Ovary (tissue), 9 donors: ENCODE measurements around the gene GMPR2. TPM values are rescaled to one million over a fixed set of nuclear protein-coding genes. Genes with fewer than 3 reads are reported as not detected.

ENCODE experiments used
- DNase-seq, 5 donors: peaks; one replicate each; pipeline ENCODE4 v3.0.0-alpha.2; 2019 to 2020
- H3K27ac ChIP-seq, 2 donors: fragments of 200-600 bp; one replicate each; pipeline versions ENCODE4 v1.5.1 to v1.8.0; 2019 to 2022
- H3K27me3 ChIP-seq: fragments of 200-600 bp; one replicate; pipeline ENCODE4 v1.8.0; 2022
- H3K36me3 ChIP-seq: fragments of 200-600 bp; sonication (generic); one replicate; pipeline ENCODE4 v1.5.1; 2019
- H3K4me1 ChIP-seq: one replicate; pipeline ENCODE4 v1.8.1; 2013; ENCODE audit warnings: mild to moderate bottlenecking, moderate library complexity; ENCODE audit not compliant: insufficient read depth
- H3K4me3 ChIP-seq: fragments of 200-600 bp; sonication (generic); one replicate; pipeline ENCODE4 v1.5.1; 2017
- H3K9me3 ChIP-seq, 2 donors: fragments of 200-600 bp in 1 of 2; sonication (generic) in 1 of 2; one replicate each; pipeline versions ENCODE4 v1.5.1 to v1.8.1; 2013 to 2019; ENCODE audit warnings: mild to moderate bottlenecking in 1 of 2, moderate library complexity in 1 of 2
- EP300 ChIP-seq: sonication (generic); formaldehyde crosslinking; IDR thresholded peaks from one replicate; pipeline ENCODE4 v1.6.1; 2017; ENCODE audit warnings: antibody characterized with exemption
- POLR2A ChIP-seq: fragments of 450-650 bp; IDR thresholded peaks from one replicate; pipeline ENCODE4 v1.6.1; 2017; ENCODE audit warnings: antibody characterized with exemption, mild to moderate bottlenecking, moderate library complexity
- WGBS, 3 donors: extraction: QIAGEN DNeasy Blood & Tissue Kit in 1 of 3; methylation state at CpG; one replicate each; pipeline versions ENCODE4 v1.1.5 to v1.1.7; 2013 to 2017; 5-methylcytosine and 5-hydroxymethylcytosine counted together
- intact Hi-C, 4 donors: fragments of 100-400 bp; cut with DNase I; formaldehyde crosslinking; loops; one replicate each; pipeline versions ENCODE4 v1.11.0 to v1.15.1; 2022 to 2023
- polyA plus RNA-seq, 2 donors: library from polyadenylated mRNA; stranded (reverse); fragments of 200-250 nt in 1 of 2; fragments of 350-450 nt in 1 of 2; fragmentation: Illumina TruSeq in 1 of 2; extraction: RNeasy Lipid Tissue Mini Kit (QIAGEN cat#74804) in 1 of 2; gene quantifications; one replicate each; pipeline ENCODE4 v1.2.3, GENCODE V29; 2013 to 2014
- total RNA-seq, 7 donors: library from RNA; depleted of rRNA in 2 of 7; stranded (reverse); fragments of >200 nt in 2 of 7; fragmentation: NEBNext Ultra II Directional in 3 of 7; extraction: Animal tissue kit (Norgen Biotek cat#: 25700) in 3 of 7; gene quantifications; one replicate each; pipeline versions ENCODE4 v1.1.0 to v1.2.4, GENCODE V29; 2016 to 2023
- TF ChIP-seq, protein P1 (sequence below), 3 donors: fragments of 450-650 bp in 2 of 3; fragments of 200-600 bp in 1 of 3; IDR thresholded peaks; one replicate each; pipeline versions ENCODE4 v1.5.1 to v1.8.0; 2016 to 2022; ENCODE audit warnings: antibody characterized with exemption in 3 of 3, mild to moderate bottlenecking in 1 of 3
- donor health status: DM: no; HTN: no; CAD: no; lungs with moderate emphysema.
- donor health status: DM: no; HTN: no; CAD: no.
- donor health status: Bipolar disorder and iron deficiency.
- donor health status: DM: yes; HTN: yes; CAD: no.
- donor health status: DM: no; HTN: no; CAD: no.
- donor health status: DM: yes; HTN: yes; CAD: no.

GMPR2 gene
- total and polyA plus RNA-seq, 9 donors, result 46.2 to 85.7 (median 59.4) TPM

DNA sequence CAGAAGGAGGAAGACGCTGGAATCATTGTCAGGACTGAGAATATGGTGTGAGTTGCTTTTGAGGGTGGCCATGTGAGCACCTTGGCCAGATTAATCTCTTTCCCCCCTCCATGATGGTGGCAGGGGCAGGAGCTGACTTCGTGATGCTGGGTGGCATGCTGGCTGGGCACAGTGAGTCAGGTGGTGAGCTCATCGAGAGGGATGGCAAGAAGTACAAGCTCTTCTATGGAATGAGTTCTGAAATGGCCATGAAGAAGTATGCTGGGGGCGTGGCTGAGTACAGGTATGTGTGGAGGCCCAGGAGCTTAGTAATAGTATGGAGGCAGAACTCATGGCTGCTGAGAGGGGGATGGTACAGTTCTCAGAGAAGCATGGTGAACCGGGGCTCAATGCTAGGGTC lies 5.4 kb downstream of the GMPR2 start:
- intact Hi-C loops, result no loop called here
- DNase-seq, result no peak

DNA sequence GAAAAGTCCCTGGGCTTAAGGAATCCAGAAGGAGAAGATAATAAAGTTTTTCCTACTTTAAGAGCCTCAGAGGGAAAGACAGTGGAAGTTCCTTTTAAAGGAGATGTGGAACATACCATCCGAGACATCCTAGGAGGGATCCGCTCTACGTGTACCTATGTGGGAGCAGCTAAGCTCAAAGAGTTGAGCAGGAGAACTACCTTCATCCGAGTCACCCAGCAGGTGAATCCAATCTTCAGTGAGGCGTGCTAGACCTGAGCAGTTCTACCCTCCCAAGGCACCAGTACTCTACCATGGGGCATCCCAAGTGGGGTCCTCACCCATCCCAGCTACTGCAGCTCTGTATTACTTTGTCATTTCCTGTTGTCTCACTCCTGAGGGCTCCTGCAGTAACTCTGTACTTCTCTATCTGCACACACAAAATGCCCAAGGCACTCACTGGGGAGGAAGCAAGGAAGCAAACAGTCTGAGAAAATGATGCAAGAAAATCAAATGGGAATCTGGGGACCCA lies 5.9 kb downstream of the GMPR2 start:
- TF ChIP-seq EP300 (no peak), POLR2A (no peak)
- TF ChIP-seq, protein P1, sequence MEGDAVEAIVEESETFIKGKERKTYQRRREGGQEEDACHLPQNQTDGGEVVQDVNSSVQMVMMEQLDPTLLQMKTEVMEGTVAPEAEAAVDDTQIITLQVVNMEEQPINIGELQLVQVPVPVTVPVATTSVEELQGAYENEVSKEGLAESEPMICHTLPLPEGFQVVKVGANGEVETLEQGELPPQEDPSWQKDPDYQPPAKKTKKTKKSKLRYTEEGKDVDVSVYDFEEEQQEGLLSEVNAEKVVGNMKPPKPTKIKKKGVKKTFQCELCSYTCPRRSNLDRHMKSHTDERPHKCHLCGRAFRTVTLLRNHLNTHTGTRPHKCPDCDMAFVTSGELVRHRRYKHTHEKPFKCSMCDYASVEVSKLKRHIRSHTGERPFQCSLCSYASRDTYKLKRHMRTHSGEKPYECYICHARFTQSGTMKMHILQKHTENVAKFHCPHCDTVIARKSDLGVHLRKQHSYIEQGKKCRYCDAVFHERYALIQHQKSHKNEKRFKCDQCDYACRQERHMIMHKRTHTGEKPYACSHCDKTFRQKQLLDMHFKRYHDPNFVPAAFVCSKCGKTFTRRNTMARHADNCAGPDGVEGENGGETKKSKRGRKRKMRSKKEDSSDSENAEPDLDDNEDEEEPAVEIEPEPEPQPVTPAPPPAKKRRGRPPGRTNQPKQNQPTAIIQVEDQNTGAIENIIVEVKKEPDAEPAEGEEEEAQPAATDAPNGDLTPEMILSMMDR (IDR thresholded peaks at IDR 0.05), result no peak
- H3K9me3 ChIP-seq, result no peaks in the 10 kb centered on the region
- no peak for DNase-seq
- H3K4me3 ChIP-seq, result no peak overlapping the region
- intact Hi-C loops, result no loop called here
- H3K4me1 ChIP-seq, result peaks cover 7% of the 10 kb centered on the region
- no peak overlapping the region for H3K27ac ChIP-seq
- no peaks in the 10 kb centered on the region for H3K36me3 ChIP-seq
- 79 to 85% (median 85%) methylated on average over 5 of the region's 5 CpGs for WGBS, 3 donors
- H3K27me3 ChIP-seq, result no peaks in the 10 kb centered on the region

More for the DNA sequence above, 5.4 kb downstream of the GMPR2 start:
- Histone ChIP-seq H3K36me3 (no peaks in the 10 kb centered on the region), H3K27me3 (no peaks in the 10 kb centered on the region), H3K27ac (no peak overlapping the region), H3K4me3 (no peak overlapping the region), H3K4me1 (peaks cover 9% of the 10 kb centered on the region), H3K9me3 (no peaks in the 10 kb centered on the region)
- TF ChIP-seq EP300, result no peak
- no peak for TF ChIP-seq POLR2A
- TF ChIP-seq, protein P1 (IDR thresholded peaks at IDR 0.05), result no peak
- 72 to 79% (median 73%) methylated on average over 5 of the region's 5 CpGs for WGBS, 3 donors

DNA sequence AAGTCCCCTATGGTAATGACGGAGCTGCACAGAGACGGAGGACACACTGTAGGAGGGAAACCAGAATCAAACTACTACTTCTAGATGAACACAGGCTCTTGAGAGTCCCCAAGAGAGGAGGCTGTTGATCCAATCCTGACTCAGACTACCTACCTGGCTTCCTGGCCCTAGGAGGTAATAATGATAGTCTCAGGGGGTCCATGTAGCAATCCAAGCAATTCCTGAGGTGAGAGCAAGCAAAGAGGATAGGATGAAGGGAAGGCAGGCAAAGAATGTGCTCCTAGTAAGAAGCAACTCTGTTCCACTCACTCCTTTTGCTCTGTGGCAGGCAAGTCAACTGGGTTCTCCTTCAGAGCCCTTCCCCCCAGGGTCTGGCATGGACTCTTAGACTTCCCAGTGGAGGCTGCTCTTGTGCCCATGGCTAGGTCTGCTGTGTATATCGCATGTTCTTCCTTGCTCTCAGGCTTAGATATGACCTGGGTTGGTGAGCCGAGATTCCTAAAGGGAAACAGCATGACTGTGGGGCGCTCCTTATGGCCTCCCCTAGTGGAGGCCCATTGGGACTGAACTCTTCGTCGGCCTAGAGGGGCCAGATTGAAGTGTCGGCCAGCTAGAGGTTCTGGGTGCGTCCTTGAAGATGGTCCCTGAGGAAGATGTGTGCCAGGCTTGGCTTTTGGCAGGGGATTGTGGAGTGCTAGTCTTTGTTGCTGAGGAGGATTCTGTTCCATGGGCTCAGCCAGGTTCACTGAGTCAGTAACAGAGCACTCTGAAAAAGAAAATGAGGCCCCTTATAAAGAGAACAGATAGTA lies 7.6 kb downstream of the GMPR2 start:
- TF ChIP-seq EP300, result no peak
- no peak for TF ChIP-seq POLR2A
- TF ChIP-seq, protein P1 (IDR thresholded peaks at IDR 0.05), result no peak
- Histone ChIP-seq H3K36me3 (no peaks in the 10 kb centered on the region), H3K27ac (peak overlapping the region in 1 of 2 donors; percentile 9), H3K27me3 (no peaks in the 10 kb centered on the region), H3K4me3 (no peak overlapping the region), H3K9me3 (no peaks in the 10 kb centered on the region), H3K4me1 (peaks cover 7% of the 10 kb centered on the region)
- intact Hi-C loops, result loop anchor here in 3 of 4 donors (5.0 kb wide), 4 partner anchors 57 to 192 kb away; partner anchors contain the start of genes CIDEB (in 1 of the 3), DHRS1 (in 1 of the 3), LTB4R (in 1 of the 3) and LTB4R2 (in 1 of the 3)
- no peak for DNase-seq
- WGBS, 3 donors, result 82 to 88% (median 87%) methylated on average over 9 of the region's 9 CpGs

DNA sequence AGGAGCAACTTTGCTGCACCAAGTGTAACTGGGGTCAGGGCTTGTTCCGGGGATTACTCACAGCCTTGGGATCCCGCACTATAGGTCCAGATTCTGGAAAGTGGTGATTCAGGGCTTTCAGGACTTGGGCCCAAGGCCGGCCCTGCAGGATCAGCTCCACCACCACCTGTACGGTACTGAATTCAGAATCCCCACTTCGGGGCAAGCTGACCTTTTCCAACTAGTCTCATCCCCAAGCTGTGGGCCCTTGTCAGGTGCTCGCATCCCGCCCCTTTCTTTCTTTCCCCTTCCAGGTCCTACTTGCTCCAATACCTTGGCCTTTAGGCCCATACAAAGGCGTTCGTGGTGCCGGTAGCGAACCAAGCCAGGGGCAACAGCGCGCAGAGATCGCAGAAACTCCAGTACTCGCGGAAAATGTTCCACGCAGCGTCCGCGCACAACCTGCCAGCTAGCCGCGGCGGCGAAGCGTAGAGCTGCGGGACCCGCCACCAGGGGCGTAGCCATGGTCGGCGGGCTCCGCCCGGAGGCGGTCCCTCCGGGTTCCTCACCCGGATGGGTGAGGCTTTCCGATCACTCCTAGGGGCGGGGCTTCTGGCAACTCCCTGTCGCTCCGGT lies 9.2 kb downstream of the GMPR2 start:
- TF ChIP-seq, protein P1 (IDR thresholded peaks at IDR 0.05), result peak; percentile 73 to 81 (median 79)
- TF ChIP-seq POLR2A, result no peak
- DNase-seq, result peak; percentile 93 to 94 (median 93)
- Histone ChIP-seq H3K4me3 (peak overlapping the region; percentile 91), H3K27ac (peak overlapping the region; percentile 92 to 96), H3K36me3 (no peaks in the 10 kb centered on the region), H3K27me3 (no peaks in the 10 kb centered on the region), H3K4me1 (peaks cover 7% of the 10 kb centered on the region), H3K9me3 (no peaks in the 10 kb centered on the region)
- intact Hi-C loops, result loop anchor here in 3 of 4 donors (5.0 kb wide), 4 partner anchors 55 to 190 kb away; partner anchors contain the start of genes CIDEB (in 1 of the 3), DHRS1 (in 1 of the 3), LTB4R (in 1 of the 3) and LTB4R2 (in 1 of the 3)
- WGBS, 3 donors, result 0 to 1% (median 0%) methylated on average over 31 to 39 of the region's 39 CpGs
